Middle frontal gyrus (tissue), 1 donor: ENCODE measurements around the gene EDN2.

Experiments used
- DNase-seq: peaks from one replicate; pipeline ENCODE4 v3.0.0-alpha.2; 2015; ENCODE audit warnings: low spot score; ENCODE audit errors: extremely low spot score

EDN2 gene

DNA sequence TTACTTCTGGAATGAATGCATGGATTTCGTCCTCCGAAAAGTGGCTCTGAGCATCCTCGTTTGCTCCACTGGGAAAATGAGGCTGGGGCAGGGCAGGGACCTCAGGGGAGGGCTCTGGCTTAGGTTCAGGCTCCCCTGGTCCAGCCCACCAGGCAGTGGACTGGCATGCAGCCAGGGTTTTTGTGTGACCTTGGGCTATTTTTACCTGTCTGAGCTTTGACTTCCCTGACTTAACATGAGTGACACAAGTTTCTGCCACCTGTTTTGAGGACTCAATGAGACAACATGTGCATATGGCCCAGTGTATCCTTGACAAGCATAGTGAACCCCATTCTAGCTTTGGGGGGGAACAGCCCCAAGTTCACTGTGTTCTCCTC is 32.6 kb upstream of the EDN2 start:
- no peak for DNase-seq

DNA sequence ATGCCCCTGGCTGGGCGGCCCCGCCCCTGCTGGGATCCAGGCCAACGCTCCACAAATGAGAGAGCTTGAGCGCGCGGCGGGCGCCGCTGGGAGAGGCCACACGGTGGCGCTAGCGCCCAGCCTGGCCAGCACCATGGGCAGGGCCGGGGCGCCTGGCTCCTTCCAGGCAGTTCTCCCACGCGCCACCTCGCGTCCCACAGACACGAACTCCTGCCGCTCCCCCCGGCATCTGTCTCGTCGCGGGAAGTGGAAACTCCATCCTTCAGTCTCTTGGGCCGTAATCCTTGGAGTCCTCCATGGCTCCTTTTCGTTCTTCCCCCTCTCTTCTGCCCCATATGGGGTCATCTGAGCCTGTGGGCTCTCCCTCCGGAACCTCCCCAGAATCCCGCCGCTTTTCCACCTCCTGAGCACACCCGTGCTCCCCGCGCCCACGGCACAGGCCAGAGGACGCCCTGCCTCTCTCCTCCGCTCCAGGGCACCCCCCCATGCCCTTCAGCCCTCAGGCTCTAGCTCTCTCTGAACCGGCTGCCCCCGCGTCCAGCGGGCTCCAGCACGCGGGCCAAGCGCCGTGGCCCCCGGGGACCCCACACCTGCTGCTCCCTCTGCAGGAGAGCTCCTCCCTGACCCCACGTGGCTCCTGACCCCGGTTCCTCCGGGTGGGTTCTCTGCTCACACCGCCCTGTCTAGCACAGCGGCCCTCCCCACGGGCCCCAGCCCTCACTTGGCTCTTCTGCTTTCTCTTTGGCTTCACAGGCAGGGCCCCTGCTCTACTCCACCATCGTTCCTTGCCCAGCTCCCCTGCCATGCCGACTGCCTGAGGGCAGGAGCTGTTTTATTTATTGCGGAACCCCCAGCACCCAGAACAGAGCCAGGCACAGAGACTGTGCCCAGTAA is 31.9 kb upstream of the EDN2 start:
- peak; percentile 89 for DNase-seq

DNA sequence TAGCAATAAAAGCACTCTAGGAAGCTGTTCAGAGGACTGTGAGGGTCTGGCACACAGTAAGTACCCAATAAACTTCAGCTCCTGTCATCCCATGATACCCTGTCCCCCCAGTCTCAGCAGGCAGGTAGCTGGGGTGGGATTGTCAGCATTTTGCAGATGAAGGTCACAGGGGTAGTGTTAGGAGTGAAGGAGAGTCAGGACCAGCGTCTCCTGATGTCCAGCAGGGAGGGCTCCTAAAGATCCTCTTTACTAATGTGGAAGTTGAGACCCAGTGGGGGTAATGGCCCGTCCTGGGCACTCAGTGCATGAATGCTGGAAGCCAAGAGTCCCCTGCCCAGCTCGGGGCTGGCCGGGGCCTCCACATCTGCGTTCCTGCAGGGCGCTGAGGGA is 31.3 kb upstream of the EDN2 start:
- no peak for DNase-seq

DNA sequence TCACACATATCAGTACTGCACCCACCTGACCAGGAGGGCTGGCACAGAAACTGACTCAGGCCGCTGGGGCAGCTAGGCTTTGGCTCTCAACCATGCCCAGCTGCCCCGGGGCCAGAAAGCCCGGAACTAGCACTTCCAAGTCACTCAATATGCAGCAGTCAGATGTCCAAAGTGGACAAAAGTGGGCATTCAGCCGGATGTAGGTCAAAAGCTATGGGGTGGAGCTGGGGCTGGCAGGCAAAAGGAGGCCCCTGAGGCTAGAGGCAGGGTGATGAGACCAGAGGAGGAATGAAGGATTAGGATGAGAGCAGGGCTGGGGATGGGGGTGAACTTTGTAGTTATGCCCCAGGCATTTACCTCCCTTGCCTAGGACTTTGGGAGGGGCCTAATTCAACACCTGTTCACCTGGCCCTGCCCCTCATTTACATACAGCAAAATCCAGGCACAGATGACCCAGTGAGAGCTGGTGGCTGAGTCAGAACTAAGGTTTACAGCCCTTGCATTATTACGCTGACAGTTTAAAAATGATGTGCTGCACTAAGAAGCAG is 30.7 kb upstream of the EDN2 start:
- peak; percentile 66 for DNase-seq

DNA sequence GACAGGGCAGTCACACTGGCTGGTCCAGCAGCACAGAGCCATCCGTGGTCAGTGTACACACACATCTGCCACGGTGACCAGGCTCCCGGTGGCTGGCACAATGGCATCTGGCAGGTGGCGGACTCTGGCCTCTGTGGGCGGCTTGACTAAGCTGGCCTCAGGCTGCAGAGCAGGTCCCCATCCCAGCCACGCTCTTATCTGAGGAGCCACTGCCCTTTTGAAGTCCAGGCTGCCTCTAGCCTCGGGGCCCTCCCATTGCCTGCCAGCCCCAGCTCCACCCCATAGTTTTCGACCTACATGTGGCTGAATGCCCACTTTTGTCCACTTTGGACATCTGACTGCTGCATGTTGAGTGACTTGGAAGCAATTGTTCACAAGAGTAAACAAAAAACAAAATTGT is 29.9 kb upstream of the EDN2 start:
- DNase-seq, result no peak

DNA sequence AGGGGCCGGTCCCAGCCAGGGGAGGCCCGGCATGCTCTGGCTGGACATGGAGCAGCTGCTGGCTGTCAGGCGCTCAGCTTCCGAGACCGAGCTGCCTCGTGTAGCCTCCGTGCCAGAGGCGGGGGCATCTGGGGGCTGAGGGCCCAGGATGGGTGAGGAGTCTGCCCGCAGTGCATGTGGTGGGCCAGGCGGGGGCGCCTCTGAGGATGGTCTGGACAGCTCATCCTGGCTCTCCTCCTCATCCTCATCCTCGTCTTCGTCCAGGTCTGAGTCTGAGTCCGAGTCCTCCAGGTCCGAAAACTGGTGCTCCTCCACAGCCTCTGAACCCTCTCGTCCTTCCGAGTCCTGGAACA is 28.9 kb upstream of the EDN2 start:
- no peak for DNase-seq

DNA sequence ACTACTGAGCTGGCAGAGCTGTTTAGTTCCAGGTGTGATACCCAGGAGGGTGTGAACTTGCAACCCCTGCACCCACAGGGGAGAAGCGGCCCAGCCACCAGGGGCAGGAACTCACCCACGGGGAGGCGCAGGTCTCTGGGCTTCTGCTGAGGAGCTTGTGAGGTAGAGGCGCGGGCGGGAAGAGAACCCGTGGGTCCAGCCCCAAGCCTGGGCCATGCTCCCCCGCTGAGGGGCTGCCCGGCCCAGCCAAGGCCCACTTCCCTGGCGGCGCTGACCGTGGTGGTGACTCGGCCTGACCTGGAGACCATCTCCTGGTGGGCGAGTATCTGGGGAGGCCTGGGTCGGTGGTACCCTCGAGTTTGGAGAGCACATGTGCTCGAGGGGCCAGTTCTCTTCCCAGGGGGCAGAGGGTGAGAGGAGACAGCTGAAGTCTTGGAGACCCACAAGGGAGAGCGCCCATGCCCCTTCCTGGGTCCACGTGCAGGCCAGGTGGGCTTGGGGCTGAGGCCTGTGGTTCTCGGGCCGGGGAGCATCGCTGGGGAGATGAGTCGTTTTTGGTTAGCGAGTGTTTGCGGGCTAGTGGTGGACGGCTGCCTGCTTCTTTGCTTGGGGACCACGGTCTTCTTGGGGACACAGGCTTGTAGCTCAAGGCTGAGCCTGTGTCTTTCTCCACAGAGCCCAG is 28.4 kb upstream of the EDN2 start:
- DNase-seq, result no peak

DNA sequence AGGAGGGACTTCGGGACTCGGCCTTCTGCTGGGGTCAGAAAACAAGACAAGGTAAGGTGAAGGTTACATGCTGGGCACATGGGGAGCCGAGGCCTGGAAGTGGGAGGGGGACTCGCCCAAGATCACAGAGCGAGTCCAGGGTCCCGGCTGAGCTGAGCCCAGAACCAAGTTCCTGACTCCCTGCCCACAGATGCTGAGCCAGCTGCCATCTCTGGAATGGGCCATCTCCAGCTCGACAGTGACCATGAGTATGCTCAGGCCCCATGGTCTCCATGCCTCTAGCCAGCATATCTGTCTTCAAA is 26.7 kb upstream of the EDN2 start:
- DNase-seq, result no peak

DNA sequence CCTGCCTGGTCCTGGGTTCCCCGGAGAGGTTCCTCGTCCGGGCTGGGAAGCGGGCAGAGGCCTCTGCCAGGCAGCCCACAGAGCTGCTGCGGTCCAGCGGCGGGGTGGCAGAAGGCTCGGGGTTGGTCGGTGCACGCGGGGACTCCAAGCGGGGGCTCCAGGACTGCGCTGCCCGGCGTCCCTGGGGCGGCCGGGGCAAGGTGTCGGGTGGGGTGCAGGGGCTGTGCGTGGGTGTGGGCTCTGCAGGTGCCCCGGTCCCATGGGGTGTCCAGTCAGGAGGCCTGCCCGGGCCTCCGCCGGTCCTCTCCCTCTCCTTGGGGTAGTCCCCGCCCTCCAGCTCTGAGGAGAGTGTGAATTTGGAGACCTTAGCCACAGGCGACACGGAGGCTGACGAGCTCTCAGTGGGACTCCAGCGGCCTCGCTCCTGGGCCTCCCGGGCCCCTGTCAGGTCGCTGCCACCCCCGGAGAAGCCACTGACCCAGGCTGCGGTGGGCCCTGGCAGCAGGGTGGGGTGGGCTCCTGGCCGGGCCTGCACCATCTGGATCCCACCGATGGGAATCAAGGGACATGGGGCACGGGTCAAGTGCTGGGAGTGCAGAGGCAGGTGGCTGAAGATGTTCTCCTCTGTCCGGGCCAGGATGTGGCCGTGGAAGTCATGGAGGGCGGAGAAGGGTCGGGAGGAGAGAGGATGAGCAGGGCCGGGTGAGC is 26.2 kb upstream of the EDN2 start:
- no peak for DNase-seq

DNA sequence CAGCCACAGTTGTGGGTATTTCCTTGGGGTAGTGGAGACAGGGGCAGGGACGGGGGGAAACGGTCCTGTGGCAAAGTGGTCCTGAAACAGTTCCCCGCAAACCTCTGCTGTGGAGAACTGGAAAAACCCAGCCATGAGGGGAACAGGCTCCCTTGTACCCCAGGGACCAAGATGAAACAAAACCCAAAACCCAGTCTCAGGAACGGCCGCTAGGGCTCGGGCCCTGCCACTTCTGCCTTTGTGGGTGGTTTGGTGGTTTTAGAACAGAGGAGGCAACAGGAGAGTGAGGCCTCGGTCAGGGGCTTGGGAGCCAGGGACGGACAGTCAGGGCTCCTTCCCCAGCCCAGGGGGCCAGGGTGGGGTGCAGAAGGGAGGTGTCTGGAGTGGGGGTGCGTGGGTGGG is 24.8 kb upstream of the EDN2 start:
- no peak for DNase-seq

DNA sequence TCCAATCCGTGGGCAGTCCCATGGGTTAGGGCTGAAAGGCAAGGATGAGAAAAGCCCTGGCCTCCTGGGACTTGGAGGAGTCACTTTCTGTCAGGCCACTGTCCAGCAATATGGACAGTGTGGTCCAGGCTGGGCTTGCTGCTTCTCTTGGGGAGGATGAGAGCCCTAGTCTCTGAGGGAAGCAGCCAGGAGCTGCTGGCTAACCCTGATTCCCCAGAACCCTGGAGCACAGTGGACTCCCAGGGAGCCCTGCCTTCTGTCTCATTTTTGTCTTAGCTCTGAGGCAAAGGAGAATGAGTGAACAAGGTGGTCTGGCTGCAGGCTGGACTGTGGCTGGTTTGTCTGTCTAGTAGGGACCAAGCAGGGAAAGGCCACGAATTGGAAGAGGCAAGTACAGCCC is 23.8 kb upstream of the EDN2 start:
- no peak for DNase-seq

DNA sequence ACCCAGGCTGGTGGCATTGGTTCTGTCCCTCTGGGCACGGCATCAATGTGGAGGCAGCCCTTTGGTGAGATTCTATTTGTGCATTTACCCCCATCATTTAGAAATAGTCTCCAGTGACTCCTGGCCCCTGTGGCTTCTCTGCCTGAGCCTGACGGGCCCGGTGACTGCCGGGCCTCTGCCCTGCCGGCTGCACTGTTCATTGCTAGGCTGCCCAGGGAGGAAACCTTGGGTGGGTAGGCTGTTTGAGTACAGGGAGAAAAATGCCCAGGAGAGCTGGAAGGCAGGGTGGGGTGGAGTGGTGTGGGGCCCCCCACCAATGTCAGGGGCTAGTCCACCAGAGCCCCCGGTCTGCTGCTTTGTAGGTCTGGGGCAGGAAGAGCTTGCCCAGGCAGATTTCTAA is 23.4 kb upstream of the EDN2 start:
- no peak for DNase-seq

DNA sequence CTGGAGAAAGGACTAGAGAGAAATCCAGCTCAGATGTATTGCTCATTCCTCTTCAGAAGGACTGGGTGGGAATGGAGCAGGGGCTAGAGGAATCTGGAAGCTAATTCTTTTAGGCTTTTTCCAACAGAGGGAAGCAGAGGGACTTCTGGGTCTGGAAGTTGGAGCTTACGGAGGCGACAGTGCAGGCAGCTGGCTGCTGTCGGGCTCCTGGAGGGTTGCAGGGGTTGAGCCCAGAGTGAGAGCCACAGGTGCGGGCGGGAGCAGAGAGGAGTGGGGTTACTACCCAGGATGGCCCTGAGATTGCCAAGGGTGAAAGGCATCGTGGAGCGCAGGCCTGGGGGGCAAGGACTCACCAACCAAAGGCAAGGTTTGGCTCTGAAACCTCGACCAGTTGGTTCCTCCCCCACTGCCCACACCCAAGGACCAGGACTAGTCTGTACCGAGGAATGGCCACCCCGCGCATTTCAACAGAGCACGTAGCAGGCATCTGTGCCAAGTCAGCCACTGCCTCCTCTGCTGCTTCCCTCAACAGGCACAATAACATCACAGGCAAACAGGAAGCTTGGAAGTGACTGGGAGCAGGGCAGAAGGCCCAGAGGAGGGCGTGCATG is 22.7 kb upstream of the EDN2 start:
- no peak for DNase-seq

DNA sequence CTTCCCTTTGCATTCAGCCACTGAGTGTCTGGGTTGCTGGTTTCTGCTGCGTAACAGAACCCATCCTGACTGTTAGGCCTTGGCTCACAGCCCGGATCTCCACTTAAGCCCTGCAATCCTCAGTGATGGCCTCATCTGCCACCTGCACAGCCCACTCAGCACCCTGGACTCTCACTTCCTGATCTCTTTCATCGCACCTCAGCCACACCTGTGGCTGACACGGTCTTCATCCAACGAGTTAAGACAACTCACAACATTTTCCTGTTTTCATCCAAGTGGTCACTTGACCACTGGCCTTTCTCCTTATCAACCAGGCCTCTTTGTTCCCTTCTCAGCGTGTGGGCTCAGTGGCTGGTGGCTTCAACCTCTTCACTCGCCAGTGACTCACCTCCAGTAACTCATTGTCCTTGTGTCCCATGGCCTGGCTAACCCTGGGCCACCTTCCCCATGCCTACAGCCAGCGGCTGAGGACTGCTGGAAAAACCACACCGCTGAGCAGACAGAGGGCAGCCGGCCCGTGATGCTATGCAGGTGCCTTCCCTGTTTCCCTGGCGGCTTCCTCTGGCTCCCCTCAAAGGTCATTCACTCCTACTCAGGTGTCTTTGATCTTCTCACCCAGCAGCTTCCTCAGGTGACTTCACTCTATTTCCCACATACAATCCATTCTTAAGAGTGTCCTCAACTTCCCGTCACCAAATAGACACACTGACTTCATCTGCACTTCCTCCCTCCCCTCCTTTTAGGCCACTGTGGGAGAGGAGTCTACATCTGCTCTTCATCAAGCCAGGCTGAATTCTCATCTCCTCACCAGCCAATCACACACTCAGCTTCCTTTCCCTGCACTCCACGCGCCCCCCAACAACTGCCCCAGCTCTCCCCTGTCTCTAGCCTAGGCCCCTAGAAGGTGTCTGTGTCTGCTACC is 19.9 kb upstream of the EDN2 start:
- no peak for DNase-seq

DNA sequence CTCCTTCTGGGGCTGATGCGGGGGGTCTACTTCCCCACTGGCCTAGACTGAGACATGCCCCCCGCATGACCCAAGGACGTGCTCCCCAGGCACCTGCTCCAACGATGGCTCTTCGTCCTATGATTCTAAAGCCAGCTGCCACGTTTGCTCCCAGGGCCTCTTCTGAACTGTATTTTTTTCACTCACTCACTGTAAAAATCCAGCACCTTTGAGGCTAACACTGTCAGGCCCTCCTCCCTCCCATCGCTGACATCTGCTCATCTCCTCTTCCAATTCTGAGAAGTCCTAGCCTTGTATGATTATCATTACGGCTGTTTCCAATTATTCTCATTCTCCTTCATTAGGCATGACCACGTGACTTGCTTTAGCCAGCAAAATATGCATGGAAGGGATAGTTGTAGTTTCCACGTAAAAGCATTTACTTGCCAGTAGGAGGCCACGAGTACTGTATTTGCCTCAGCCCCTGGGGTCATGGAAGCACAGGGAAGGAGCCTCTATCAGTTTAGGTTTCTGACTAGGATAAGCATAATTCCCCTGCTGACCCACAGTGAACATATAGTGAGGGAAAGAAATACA is 19.1 kb upstream of the EDN2 start:
- DNase-seq, result no peak

DNA sequence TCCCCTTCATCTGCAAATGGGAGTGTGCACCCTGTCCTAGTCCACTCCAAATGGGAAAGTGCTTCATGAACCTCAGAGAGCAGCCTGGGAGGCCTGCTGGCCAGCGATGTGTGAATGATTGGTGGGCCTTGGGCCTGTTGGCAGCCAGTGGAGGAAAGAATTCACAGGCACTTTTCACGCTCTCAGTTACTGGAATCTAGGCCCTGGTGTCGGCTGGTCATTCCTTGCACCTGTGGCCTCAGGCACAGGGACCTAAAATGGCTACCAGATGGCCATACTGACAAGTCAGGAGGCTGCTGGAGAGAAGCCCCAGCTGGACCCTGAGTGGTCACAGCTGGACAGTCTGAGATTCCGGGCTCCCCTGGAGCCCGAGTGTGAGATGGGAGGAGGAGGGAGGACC is 18.4 kb upstream of the EDN2 start:
- no peak for DNase-seq

DNA sequence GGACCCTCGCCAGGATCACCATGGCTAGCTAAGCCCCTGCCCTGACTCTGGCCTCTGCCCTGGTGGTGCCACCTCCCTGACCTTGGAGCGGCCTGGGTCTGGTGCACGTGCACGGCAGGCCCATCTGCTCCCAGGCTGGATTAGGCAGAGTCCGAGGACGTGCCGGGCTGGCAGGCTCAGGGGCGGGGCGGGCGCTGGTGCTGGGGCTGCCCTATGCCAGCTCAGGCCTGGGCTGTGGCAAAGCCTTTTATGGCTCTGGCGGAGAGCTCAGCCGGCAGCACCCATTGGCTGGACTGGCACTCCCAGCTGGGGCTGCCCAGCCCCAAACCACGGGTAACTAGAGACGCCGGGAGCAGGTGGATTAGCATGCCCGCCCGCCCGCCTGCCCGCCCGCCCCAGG is 17.1 kb upstream of the EDN2 start:
- DNase-seq, result no peak

DNA sequence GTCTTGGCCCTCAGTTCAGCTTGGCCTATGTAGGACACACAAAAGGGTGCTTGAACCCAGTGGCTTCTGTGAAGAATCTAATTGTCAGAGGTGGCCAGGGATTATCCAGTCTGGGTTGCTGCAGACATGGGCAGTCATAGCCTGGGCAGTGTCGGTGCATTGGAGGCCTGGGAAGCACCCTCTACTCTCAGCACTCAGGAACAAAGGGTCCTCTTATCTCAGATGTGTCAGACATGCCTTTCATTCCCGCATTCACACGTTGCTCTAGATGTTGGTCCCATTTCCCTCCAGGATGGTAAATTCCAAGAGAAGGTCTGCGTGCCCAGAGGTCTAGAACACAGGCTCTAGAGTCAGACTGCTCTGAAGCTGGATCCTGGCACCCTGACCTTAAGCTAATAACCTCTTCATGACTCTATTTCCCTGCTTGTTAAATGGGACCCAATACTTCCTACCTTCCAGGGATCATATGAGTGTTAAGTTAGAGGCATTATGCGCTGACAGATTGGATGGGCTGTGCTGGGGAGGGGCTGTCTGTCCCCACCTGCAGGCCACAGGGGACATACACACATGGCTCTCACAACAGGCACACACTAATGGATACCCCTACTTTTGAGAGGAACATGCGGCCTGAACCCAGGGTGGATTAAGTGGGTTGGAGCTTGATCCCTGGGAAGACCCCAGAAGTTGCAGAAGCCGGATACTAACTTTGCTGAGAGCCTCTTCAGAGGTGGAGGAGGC is 16.5 kb upstream of the EDN2 start:
- no peak for DNase-seq

DNA sequence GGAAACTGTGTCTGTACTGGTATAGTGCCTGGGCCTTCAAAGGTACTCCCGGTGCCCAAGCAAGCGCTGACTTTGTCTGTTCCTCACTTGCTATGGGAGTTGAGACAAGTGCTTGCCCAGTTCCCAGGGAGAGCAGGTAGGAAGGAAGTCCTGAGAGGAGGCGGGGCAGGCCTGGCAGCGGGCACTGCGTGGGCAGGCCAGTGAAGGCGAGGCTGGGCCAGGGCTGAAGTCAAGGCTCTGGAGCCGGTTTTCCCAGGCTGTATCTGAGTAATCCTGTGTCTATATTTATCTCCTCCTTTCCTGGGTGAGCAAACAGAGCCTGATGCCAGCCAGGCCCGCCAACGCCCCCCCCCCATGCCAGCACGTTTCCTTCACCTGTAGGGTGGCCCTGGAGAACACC is 15.9 kb upstream of the EDN2 start:
- DNase-seq, result no peak

DNA sequence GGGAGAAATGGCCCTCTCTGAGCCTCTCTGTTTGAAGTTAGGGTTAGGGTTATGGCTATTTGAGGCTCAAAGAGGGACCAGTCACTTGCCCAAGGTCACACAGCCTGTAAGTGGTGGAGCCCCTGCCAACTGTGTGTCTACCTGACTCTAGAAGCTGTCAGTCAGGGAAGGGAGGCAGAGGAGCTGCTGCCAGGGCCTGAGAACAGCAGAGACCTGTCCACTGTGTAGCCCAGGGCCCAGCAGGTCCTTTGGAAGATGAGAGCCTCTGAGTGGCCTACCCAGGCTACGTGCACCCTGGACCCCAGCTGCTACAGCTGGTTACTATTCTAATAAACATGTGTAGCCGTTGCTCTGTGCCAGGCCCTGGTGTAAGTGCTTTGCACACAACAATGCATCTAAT is 15.1 kb upstream of the EDN2 start:
- DNase-seq, result no peak
